NT2/D1 (cell line): Measurements from ENCODE around the gene ZNF536.

Experiments used
- DNase-seq: peaks from one replicate; pipeline ENCODE4 v3.0.0-alpha.2; 2011; ENCODE audit warnings: low read depth, low spot score
- H3K27me3 ChIP-seq: 2 replicates; pipeline ENCODE4 v1.6.0; 2011; ENCODE audit warnings: mild to moderate bottlenecking; ENCODE audit not compliant: insufficient read length, insufficient read depth
- H3K36me3 ChIP-seq: 2 replicates; pipeline ENCODE4 v1.6.1; 2011; ENCODE audit warnings: mild to moderate bottlenecking, low read length, mixed read lengths; ENCODE audit not compliant: insufficient read depth, insufficient read length
- H3K4me1 ChIP-seq: 2 replicates; pipeline ENCODE4 v1.5.1; 2011; ENCODE audit not compliant: insufficient read depth, insufficient read length
- H3K4me3 ChIP-seq: 2 replicates; pipeline ENCODE4 v1.5.1; 2011; ENCODE audit warnings: low read depth; ENCODE audit not compliant: insufficient read length
- H3K9ac ChIP-seq: 2 replicates; pipeline ENCODE4 v1.6.0; 2011; ENCODE audit warnings: low read depth; ENCODE audit not compliant: insufficient read length
- H3K9me3 ChIP-seq: 2 replicates; pipeline ENCODE4 v1.5.1; 2011; ENCODE audit warnings: mild to moderate bottlenecking, low read length; ENCODE audit not compliant: insufficient read depth
- SUZ12 ChIP-seq: IDR thresholded peaks from 2 replicates; pipeline ENCODE4 v1.6.1; 2011; ENCODE audit not compliant: insufficient read length, insufficient read depth; ENCODE audit errors: extremely low read depth
- YY1 ChIP-seq: IDR thresholded peaks from 2 replicates; pipeline ENCODE4 v1.6.1; 2011; ENCODE audit not compliant: insufficient read length, insufficient read depth
- ZNF274 ChIP-seq: IDR thresholded peaks from 2 replicates; pipeline ENCODE4 v1.6.1; 2011; ENCODE audit warnings: mild to moderate bottlenecking, low read depth, low read length

Gene ZNF536

DNA sequence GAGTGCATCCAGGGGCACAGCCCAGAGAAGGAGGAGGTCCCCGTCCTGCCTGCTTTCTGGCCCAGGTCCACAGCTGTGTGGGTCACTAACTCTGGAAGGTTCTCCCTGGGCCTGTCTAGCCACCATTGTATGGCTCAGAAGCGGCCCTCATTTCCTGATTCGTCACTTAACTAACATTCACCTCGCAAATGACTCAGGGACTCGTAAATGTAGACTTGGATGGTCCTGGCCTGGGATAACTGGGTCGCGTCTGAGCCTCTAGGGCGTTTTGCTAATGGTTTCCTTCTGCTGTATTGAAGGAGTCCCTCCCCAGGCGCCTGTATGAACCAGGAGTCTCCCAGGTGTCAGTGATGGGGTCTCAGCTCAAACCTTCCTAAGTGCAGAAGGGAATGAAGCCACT is 162.8 kb downstream of the ZNF536 start:
- TF ChIP-seq YY1 = no peak
- no peak for TF ChIP-seq SUZ12
- no peak for TF ChIP-seq ZNF274
- no peaks in the 10 kb centered on the region for H3K36me3 ChIP-seq
- DNase-seq = no peak

DNA sequence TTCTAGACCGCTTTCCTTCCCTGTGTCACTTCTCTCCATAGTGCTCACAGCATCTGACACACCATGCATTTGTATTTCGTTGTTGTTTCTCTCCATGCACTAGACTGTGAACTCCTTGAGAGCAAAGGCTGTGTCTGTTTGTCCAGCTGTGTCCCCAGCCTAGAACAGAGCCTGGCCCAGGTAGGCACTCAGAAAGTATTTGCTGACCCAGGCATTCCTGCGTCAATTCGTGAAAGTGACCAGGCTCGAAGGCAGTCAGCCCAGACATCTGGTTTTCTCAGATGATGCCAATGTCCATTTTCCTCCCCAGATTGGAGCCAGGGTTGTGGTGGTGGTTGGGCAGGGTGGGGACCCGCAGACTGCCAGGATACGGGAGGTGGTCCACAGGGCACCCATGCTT is 164.8 kb downstream of the ZNF536 start:
- Histone ChIP-seq H3K27me3 (no peaks in the 10 kb centered on the region), H3K4me3 (no peak overlapping the region), H3K9ac (no peak overlapping the region), H3K9me3 (no peaks in the 10 kb centered on the region; the same call in 1 of the 2 replicates), H3K36me3 (no peaks in the 10 kb centered on the region), H3K4me1 (no peaks in the 10 kb centered on the region)
- DNase-seq = no peak
- TF ChIP-seq YY1 (no peak), ZNF274 (no peak), SUZ12 (no peak)

More for the DNA sequence above, 162.8 kb downstream of the ZNF536 start:
- Histone ChIP-seq H3K4me1 (no peaks in the 10 kb centered on the region), H3K4me3 (no peak overlapping the region), H3K27me3 (no peaks in the 10 kb centered on the region), H3K9me3 (no peaks in the 10 kb centered on the region; the same call in 1 of the 2 replicates), H3K9ac (no peak overlapping the region)

DNA sequence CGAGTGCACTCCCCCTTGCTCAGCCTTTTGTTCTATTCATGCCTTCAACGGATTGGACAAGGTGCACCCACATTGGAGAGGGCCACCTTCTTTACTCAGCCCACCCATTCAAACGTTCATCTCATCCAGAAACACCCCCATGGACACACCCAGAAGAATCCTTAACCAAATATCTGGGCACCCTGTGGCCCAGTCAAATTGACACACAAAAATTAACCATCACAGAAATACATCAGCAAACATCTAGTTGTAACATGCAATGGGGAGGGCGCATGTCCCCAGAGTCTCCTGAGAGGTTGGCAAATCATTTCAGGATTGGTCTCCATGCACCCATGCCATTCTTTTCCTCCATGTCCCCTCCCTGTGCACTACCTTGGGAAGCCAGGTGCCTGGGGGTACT is 167.1 kb downstream of the ZNF536 start:
- no peak for TF ChIP-seq ZNF274
- TF ChIP-seq YY1 = no peak
- TF ChIP-seq SUZ12 = no peak
- no peak overlapping the region for H3K9ac ChIP-seq
- no peaks in the 10 kb centered on the region for H3K36me3 ChIP-seq
- no peak for DNase-seq
- H3K27me3 ChIP-seq = no peaks in the 10 kb centered on the region
- no peak overlapping the region for H3K4me3 ChIP-seq
- no peaks in the 10 kb centered on the region; the same call in 1 of the 2 replicates for H3K9me3 ChIP-seq
- H3K4me1 ChIP-seq = no peaks in the 10 kb centered on the region

DNA sequence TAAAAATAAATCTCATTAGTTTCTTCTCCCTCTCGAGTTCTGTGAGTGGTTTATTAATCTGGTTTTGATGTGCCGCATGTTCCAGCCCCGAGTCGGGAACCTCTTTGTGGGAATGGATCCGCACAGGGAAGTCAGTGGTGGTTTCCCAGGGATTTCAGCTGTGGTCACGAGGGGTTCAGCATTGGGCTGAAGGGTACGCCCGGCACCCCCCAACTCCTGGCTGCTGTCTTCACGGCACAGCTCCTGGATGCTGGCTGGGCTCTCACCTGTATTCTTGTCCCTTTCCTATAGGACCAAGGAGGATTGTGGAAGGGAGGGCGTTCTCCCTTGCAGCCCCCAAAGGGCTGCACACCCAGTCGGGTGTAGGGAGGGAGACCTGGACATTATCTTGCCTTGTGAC is 167.8 kb downstream of the ZNF536 start:
- Histone ChIP-seq H3K9me3 (no peaks in the 10 kb centered on the region; the same call in 1 of the 2 replicates), H3K4me1 (no peaks in the 10 kb centered on the region), H3K36me3 (no peaks in the 10 kb centered on the region), H3K9ac (no peak overlapping the region), H3K4me3 (no peak overlapping the region), H3K27me3 (no peaks in the 10 kb centered on the region)
- no peak for DNase-seq
- TF ChIP-seq SUZ12 (no peak), YY1 (no peak), ZNF274 (no peak)

GRCh38 chr19:30540761-30541160 is 168.6 kb downstream of the ZNF536 start:
- no peaks in the 10 kb centered on the region; the same call in 1 of the 2 replicates for H3K9me3 ChIP-seq
- H3K36me3 ChIP-seq = no peaks in the 10 kb centered on the region
- H3K9ac ChIP-seq = no peak overlapping the region
- no peaks in the 10 kb centered on the region for H3K27me3 ChIP-seq
- H3K4me3 ChIP-seq = no peak overlapping the region
- no peak for DNase-seq
- no peaks in the 10 kb centered on the region for H3K4me1 ChIP-seq
- TF ChIP-seq YY1 (no peak), SUZ12 (no peak), ZNF274 (no peak)

DNA sequence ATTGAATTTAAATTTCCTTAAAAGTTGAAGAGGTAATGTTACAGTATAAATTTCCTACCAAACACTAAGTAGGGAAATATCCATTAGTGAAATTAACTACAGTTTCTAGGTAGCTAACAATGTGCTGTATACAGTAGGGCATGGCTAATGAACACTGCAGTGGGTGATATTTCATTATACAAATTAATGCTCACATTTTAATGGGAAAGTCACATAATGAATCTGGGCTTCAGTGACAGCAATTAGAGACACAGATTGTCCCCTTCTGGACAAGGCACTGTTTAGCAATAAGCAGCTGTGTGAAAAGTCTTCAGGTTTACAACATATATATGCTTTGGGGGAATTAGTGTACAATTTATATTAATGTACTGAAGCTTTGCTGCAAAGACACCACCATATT is 169.4 kb downstream of the ZNF536 start:
- DNase-seq = no peak
- Histone ChIP-seq H3K9ac (no peak overlapping the region), H3K36me3 (no peaks in the 10 kb centered on the region), H3K4me3 (no peak overlapping the region), H3K9me3 (no peaks in the 10 kb centered on the region; the same call in 1 of the 2 replicates), H3K27me3 (no peaks in the 10 kb centered on the region), H3K4me1 (peaks cover 4% of the 10 kb centered on the region)
- TF ChIP-seq YY1 (no peak), ZNF274 (no peak), SUZ12 (no peak)

GRCh38 chr19:30543243-30543945 is 171.2 kb downstream of the ZNF536 start:
- H3K36me3 ChIP-seq = no peaks in the 10 kb centered on the region
- no peak for DNase-seq
- no peak overlapping the region for H3K9ac ChIP-seq
- no peak for TF ChIP-seq SUZ12
- TF ChIP-seq ZNF274 = no peak
- no peak for TF ChIP-seq YY1
- no peaks in the 10 kb centered on the region for H3K27me3 ChIP-seq
- no peaks in the 10 kb centered on the region; the same call in 1 of the 2 replicates for H3K9me3 ChIP-seq
- H3K4me1 ChIP-seq = peaks cover 4% of the 10 kb centered on the region
- no peak overlapping the region for H3K4me3 ChIP-seq
